Kidney glomerular epithelial cell (primary cell): ENCODE results near the gene CDH4.
"Not testable (repeated sequence)": the region's sequence is repeated elsewhere in the genome, so short reads cannot be mapped to it uniquely, and the experiment has no call there.

Experiments used
- DNase-seq: peaks from one replicate; lab custom pipeline; 2025; lab: John Stamatoyannopoulos, UW

CDH4 gene

DNA sequence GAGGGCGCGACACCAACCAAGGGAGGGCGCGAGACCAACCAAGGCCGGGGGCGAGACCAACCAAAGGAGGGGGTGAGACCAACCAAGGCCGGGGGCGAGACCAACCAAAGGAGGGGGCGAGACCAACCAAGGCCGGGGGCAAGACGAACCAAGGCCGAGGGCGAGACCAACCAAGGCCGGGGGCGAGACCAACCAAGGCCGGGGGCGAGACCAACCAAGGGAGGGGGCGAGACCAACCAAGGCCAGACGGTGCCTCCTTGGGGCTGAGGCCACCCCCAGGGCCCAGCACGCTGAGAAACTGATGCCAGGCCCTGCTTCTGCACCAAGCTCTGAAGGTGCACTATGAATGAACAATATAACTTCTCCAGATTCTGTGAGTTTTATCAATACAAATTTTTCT is 726.4 kb downstream of the CDH4 start:
- DNase-seq: no peak

DNA sequence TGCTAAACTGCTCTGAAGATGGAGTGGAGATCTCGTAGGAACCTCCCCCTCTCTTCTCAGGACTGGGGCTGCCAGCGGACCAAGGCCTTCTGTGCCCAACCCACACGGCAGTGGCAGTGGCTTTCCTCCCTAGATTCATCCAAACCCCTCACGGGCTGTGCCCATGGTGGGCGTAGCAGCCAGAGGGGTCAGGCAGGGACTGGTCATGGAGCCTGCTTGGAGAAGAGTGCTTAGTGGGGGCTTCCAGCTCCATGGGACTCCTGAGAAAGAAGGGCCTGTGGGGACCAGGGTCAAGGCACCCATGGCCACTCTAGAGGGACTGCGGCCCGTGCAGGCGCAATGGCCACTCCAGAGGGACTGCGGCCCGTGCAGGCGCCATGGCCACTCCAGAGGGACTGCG is 727.0 kb downstream of the CDH4 start:
- no peak for DNase-seq

GRCh38 chr20:61979701-61980635 is 727.9 kb downstream of the CDH4 start:
- DNase-seq: no peak

DNA sequence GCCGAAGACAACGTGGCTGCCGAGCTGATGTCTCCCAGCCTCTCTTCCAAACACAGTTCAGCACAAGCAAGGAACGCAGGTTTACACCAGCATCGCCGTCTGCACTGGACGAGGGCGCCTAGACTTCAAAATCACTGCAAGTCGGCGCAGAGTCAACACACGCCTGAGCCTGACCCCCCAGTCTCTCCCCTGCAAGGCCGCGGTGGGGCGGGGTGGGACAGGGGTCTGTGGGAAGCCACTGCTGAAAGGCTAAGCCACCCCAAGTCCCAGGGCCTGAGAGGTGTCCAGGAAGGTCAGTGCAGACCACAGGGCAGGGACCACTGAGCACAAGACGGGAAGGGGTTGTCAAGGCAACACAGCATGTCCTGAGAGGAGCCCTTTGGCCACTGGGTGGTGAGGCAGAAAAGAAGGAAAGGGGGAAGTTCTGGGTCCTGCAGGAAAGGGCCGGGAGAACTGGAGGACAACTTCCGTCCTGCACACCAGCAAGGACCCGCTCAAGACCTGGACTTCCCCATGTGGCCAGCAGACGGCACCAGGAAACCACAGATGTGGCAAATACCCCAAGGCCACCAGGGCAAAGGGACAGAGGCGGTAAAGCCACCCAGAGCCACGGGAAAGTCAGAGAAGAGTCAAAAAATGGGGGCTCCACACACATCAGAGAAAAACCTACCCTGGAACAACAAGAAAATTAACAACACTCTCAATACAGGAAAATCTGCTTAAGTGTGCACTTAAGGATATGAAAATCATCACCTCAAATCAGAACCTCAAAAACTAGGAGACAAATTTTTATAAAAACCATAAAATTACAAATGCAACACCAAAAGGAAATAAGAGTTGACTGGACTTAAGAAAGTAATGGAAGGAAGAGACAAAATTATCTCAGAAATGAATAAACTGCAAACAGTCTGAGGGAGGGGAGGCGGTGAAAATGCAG is 728.9 kb downstream of the CDH4 start:
- DNase-seq: no peak

- DNase-seq: not testable (repeated sequence)
Observed at GRCh38 chr20:61981691-61982090, 729.6 kb downstream of the CDH4 start.

DNA sequence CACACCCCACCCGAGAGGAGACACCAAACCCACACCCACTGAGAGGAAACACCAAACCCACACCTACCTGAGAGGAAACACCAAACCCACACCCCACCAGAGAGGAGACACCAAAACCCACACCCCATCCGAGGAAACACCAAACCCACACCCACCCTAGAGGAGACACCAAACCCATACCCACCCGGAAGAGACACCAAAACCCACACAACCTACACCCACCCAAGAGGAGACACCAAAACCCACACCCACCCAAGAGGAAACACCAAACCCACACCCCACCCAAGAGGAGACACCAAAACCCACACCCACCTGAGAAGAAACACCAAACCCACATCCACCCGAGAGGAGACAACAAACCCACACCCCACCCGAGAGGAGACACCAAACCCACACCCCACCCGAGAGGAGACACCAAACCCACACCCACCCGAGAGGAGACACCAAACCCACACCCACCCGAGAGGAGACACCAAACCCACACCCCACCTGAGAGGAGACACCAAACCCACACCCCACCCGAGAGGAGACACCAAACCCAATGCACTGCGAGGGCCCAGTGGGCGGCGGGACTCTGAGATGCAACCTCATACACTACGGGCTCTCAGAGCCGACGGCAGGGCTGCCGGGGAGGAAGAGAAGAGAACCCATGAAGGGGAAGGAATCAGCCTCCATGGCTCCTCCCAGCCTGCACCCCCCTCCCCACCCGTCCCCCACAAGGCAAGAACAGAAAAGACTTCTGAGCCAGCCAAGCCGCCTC is 730.3 kb downstream of the CDH4 start:
- DNase-seq: no peak

GRCh38 chr20:61982951-61983315 is 730.9 kb downstream of the CDH4 start:
- DNase-seq: no peak

- no peak for DNase-seq
Observed at GRCh38 chr20:61983965-61984364, 731.9 kb downstream of the CDH4 start.

GRCh38 chr20:61984431-61984830 is 732.4 kb downstream of the CDH4 start:
- not testable (repeated sequence) for DNase-seq

GRCh38 chr20:61985096-61985495 is 733.0 kb downstream of the CDH4 start:
- DNase-seq: no peak

DNA sequence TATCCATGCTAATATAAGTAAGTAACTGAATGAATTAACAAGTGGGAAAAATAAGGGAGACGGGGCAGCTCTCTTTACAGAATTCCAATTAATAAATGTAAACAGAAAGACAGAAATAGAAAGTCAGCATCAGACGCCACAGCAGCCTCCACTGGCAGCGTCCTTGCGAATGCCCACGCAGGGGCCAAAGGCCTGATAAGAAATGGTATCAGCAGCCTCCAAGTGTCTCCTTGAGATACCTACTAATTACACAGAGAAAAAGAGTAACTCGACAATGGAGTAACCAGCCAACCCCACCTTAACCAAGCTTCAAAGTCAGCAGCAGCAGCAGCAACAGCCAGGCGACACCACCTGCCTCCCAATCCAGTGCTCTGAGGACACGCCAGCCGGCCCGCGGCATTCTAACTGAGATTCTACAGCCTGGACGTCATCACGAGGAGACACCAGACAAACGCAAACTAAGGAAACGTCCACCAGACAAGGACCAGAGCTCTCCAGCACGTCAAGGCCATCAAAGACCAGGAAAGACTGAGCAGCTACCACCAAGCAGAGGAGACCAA is 734.8 kb downstream of the CDH4 start:
- DNase-seq: no peak

- DNase-seq: no peak
Observed at GRCh38 chr20:61988665-61989064, 736.6 kb downstream of the CDH4 start.

GRCh38 chr20:61989741-61990140 is 737.7 kb downstream of the CDH4 start:
- DNase-seq: no peak
